Measurements from ENCODE around the gene MLH1.

DNA sequence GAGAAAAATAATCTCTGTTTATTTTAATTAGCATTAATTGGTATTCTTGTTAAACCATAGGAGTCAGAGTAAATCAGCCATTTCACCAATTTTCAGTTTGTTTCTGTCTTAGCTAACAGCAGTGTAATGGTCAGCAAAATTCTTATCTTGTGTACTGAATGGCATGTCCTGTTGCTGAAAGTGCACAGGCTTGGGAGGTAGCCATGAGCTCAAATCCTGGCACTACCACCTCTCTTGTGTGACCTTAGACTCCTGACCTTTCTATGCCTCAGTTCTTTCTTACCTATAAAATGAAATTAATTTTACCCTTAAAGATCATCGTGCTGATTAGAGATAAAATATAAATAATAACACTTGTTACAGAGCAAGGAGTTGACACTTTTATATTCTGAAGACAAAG lies 35.8 kb downstream of the MLH1 start:
- TF ChIP-seq, protein P1, sequence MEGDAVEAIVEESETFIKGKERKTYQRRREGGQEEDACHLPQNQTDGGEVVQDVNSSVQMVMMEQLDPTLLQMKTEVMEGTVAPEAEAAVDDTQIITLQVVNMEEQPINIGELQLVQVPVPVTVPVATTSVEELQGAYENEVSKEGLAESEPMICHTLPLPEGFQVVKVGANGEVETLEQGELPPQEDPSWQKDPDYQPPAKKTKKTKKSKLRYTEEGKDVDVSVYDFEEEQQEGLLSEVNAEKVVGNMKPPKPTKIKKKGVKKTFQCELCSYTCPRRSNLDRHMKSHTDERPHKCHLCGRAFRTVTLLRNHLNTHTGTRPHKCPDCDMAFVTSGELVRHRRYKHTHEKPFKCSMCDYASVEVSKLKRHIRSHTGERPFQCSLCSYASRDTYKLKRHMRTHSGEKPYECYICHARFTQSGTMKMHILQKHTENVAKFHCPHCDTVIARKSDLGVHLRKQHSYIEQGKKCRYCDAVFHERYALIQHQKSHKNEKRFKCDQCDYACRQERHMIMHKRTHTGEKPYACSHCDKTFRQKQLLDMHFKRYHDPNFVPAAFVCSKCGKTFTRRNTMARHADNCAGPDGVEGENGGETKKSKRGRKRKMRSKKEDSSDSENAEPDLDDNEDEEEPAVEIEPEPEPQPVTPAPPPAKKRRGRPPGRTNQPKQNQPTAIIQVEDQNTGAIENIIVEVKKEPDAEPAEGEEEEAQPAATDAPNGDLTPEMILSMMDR (IDR thresholded peaks at IDR 0.05): no peak
- TF ChIP-seq POLR2A (IDR thresholded peaks at IDR 0.05; ENCODE audit: low read depth): no peak
- TF ChIP-seq POLR2AphosphoS5 (IDR thresholded peaks at IDR 0.05): no peak
- no peak for TF ChIP-seq EP300 (IDR thresholded peaks at IDR 0.05)
